ENCODE measurements around the gene ERC1.

DNA sequence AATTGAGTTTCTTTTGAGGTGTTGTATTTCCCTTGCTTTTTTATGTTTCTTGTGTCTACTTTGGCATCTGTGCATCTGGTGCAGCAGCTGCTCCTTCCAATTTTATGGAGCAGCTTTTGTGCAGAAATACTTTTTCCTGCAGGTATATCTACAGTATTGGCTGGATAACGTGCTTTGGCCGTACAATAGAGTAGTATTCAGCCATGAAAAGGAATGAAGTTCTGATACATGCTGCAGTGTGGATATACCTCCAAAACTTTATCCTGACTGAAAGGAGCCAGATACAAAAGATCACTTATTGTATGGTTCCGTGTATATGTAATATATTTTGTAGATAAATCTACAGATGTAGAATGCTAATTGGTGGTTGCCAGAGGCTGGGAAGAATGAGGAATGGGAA, 74.6 kb downstream of the ERC1 start:
- TF ChIP-seq, protein P1, sequence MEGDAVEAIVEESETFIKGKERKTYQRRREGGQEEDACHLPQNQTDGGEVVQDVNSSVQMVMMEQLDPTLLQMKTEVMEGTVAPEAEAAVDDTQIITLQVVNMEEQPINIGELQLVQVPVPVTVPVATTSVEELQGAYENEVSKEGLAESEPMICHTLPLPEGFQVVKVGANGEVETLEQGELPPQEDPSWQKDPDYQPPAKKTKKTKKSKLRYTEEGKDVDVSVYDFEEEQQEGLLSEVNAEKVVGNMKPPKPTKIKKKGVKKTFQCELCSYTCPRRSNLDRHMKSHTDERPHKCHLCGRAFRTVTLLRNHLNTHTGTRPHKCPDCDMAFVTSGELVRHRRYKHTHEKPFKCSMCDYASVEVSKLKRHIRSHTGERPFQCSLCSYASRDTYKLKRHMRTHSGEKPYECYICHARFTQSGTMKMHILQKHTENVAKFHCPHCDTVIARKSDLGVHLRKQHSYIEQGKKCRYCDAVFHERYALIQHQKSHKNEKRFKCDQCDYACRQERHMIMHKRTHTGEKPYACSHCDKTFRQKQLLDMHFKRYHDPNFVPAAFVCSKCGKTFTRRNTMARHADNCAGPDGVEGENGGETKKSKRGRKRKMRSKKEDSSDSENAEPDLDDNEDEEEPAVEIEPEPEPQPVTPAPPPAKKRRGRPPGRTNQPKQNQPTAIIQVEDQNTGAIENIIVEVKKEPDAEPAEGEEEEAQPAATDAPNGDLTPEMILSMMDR (conservative IDR thresholded peaks at IDR 0.05 in 1 of 2, IDR thresholded peaks at IDR 0.05 in 1 of 2; ENCODE audit: low read depth in 1 of 2, low read length in 2 of 2), result no peak
- no peak for TF ChIP-seq EZH2 (IDR thresholded peaks at IDR 0.05; ENCODE audit: low read length, missing control alignments)
